WTC11 (cell line): ENCODE results near the gene GPR152. TPM values are rescaled to one million over a fixed set of nuclear protein-coding genes. Genes with fewer than 3 reads are reported as not detected.

Experiments
- EMX1 ChIP-seq: fragments of 250-450 bp; sonication (Bioruptor Pico); IDR thresholded peaks from 2 replicates; pipeline ENCODE4 v1.8.0; 2021; ENCODE audit warnings: mild to moderate bottlenecking
- ESRRA ChIP-seq: sonication (generic); formaldehyde crosslinking; IDR thresholded peaks from 2 replicates; pipeline ENCODE4 v1.8.1; 2022; ENCODE audit warnings: mild to moderate bottlenecking, missing genetic modification reagents, borderline replicate concordance
- MAX ChIP-seq: sonication (generic); formaldehyde crosslinking; IDR thresholded peaks from 2 replicates; pipeline ENCODE4 v1.8.0; 2022; ENCODE audit warnings: mild to moderate bottlenecking, missing genetic modification reagents
- NR1H2 ChIP-seq: sonication (generic); formaldehyde crosslinking; IDR thresholded peaks from 2 replicates; pipeline ENCODE4 v1.9.0; 2021; ENCODE audit warnings: mild to moderate bottlenecking, moderate library complexity, missing genetic modification reagents
- SMAD4 ChIP-seq: sonication (generic); formaldehyde crosslinking; IDR thresholded peaks from 2 replicates; pipeline ENCODE4 v1.8.0; 2022; ENCODE audit warnings: mild to moderate bottlenecking, missing genetic modification reagents
- SP1 ChIP-seq: sonication (generic); formaldehyde crosslinking; conservative IDR thresholded peaks from 2 replicates; pipeline ENCODE4 v1.8.1; 2022; ENCODE audit warnings: missing genetic modification reagents
- USF1 ChIP-seq: sonication (generic); formaldehyde crosslinking; IDR thresholded peaks from 2 replicates; pipeline ENCODE4 v1.8.0; 2022; ENCODE audit warnings: mild to moderate bottlenecking, missing genetic modification reagents
- USF2 ChIP-seq: sonication (generic); formaldehyde crosslinking; IDR thresholded peaks from 2 replicates; pipeline ENCODE4 v1.8.1; 2023; ENCODE audit warnings: mild to moderate bottlenecking, missing genetic modification reagents, moderate library complexity
- ZNF138 ChIP-seq: sonication (generic); formaldehyde crosslinking; conservative IDR thresholded peaks from 2 replicates; pipeline ENCODE4 v1.8.1; 2022; ENCODE audit warnings: mild to moderate bottlenecking, moderate library complexity, missing genetic modification reagents
- ZNF232 ChIP-seq: sonication (generic); formaldehyde crosslinking; IDR thresholded peaks from 2 replicates; pipeline ENCODE4 v1.8.0; 2022; ENCODE audit warnings: mild to moderate bottlenecking, missing genetic modification reagents
- ZNF281 ChIP-seq: sonication (generic); formaldehyde crosslinking; IDR thresholded peaks from 2 replicates; pipeline ENCODE4 v1.8.0; 2023; ENCODE audit warnings: mild to moderate bottlenecking, missing genetic modification reagents
- ZNF416 ChIP-seq: fragments of 250-450 bp; sonication (Bioruptor Pico); IDR thresholded peaks from 2 replicates; pipeline ENCODE4 v1.9.0; 2021; ENCODE audit warnings: mild to moderate bottlenecking, inconsistent platforms
- microRNA-seq: library from miRNA; unstranded; fragments of <30 nt; microRNA quantifications from one replicate; pipeline ENCODE4 v1.2.0, GENCODE V29; 2022; ENCODE audit warnings: borderline number of aligned reads
- total RNA-seq: library from RNA; stranded (reverse); gene quantifications from 3 replicates; pipeline ENCODE4 v1.2.3, GENCODE V29; 2021

Gene GPR152
- total RNA-seq, 1 experiment from 2014 or later: not detected

GRCh38 chr11:67401495-67402191 lies 50.9 kb downstream of the GPR152 start, which contains the start of gene PPP1CA (continued):
- TF ChIP-seq ZNF281 (CRISPR knock-in tag) (0 out of 2 replicates have a peak, but pooled peaks have one; percentile 52), EMX1 (no peak), ESRRA (no peak), SP1 (CRISPR knock-in tag) (peak; percentile 88), USF2 (no peak), MAX (no peak), ZNF138 (CRISPR knock-in tag) (no peak), SMAD4 (CRISPR knock-in tag) (no peak), USF1 (CRISPR knock-in tag) (no peak), ZNF232 (0 out of 2 replicates have a peak, but pooled peaks have one; percentile 51), ZNF416 (CRISPR knock-in tag) (no peak), NR1H2 (CRISPR knock-in tag) (no peak)
- TF ChIP-seq, all 79 proteins: peak for 7

Small RNAs within 50 kb of the gene (microRNA-seq; reads per million reads assigned to microRNA genes)
- not detected for gene MIR6752

Other genes with a start within 250 kb of the GPR152 start
- gene GRK2, start 186.3 kb downstream of the GPR152 start, total RNA-seq: 59.4 to 68.1 TPM (median 61.4 TPM) in 3 replicates
- 36.8 to 55.5 TPM (median 42.4 TPM) in 3 replicates for gene ANKRD13D, start 163.4 kb downstream of the GPR152 start, total RNA-seq
- 34.8 to 43.4 TPM (median 42.3 TPM) in 3 replicates for gene SSH3, start 149.2 kb downstream of the GPR152 start, total RNA-seq
- gene POLD4, start 99.2 kb downstream of the GPR152 start, total RNA-seq: 30.3 to 38.3 TPM (median 37.7 TPM) in 3 replicates
- 0.48 to 0.92 TPM (median 0.92 TPM) in 3 replicates for gene CLCF1, start 79.1 kb downstream of the GPR152 start, total RNA-seq
- 25.7 to 45.5 TPM (median 26.7 TPM) in 3 replicates for gene RAD9A, start 60.7 kb downstream of the GPR152 start, total RNA-seq
- 220 to 222 TPM (median 221 TPM) in 3 replicates for gene PPP1CA, start 50.9 kb downstream of the GPR152 start, total RNA-seq
- 0.72 to 1.0 TPM (median 0.96 TPM) in 3 replicates for gene TBC1D10C, start 48.6 kb downstream of the GPR152 start, total RNA-seq
- 1.3 to 2.6 TPM (median 2.4 TPM) in 3 replicates for gene CARNS1, start 37.1 kb downstream of the GPR152 start, total RNA-seq
- 44.3 to 54.7 TPM (median 50.2 TPM) in 3 replicates for gene RPS6KB2, start 24.2 kb downstream of the GPR152 start, total RNA-seq
- 3.5 to 4.0 TPM (median 3.6 TPM) in 3 replicates for gene PTPRCAP, start 15.0 kb downstream of the GPR152 start, total RNA-seq
- gene CORO1B, start 9.3 kb downstream of the GPR152 start, total RNA-seq: 100 to 109 TPM (median 102 TPM) in 3 replicates
- 0.09 to 0.23 TPM in 2 of 3 replicates, not detected in the other for gene CABP4, start 2.6 kb upstream of the GPR152 start, total RNA-seq
- 55.6 to 61.1 TPM (median 59.6 TPM) in 3 replicates for gene TMEM134, start 16.5 kb upstream of the GPR152 start, total RNA-seq
- gene AIP, start 30.3 kb upstream of the GPR152 start, total RNA-seq: 32.8 to 42.1 TPM (median 40.0 TPM) in 3 replicates
- 51.3 to 55.4 TPM (median 51.8 TPM) in 3 replicates for gene PITPNM1, start 52.6 kb upstream of the GPR152 start, total RNA-seq
- 47.6 to 53.1 TPM (median 52.5 TPM) in 3 replicates for gene CDK2AP2, start 55.4 kb upstream of the GPR152 start, total RNA-seq
- gene CABP2, start 70.7 kb upstream of the GPR152 start, total RNA-seq: not detected in 3 replicates
- 1,404 to 1,452 TPM (median 1,412 TPM) in 3 replicates for gene GSTP1, start 131.1 kb upstream of the GPR152 start, total RNA-seq
- gene NDUFV1, start 154.2 kb upstream of the GPR152 start, total RNA-seq: 201 to 231 TPM (median 213 TPM) in 3 replicates
- gene NUDT8, start 177.2 kb upstream of the GPR152 start, total RNA-seq: 7.6 to 8.3 TPM (median 7.8 TPM) in 3 replicates
- 0.21 TPM in 1 of 3 replicates, not detected in the others for gene TBX10, start 187.0 kb upstream of the GPR152 start, total RNA-seq
- 0.27 TPM in 1 of 3 replicates, not detected in the others for gene ACY3, start 198.0 kb upstream of the GPR152 start, total RNA-seq
- gene ALDH3B2, start 221.9 kb upstream of the GPR152 start, total RNA-seq: 0.13 to 0.30 TPM (median 0.30 TPM) in 3 replicates